Measurements from ENCODE around the gene LYPD6B.

DNA sequence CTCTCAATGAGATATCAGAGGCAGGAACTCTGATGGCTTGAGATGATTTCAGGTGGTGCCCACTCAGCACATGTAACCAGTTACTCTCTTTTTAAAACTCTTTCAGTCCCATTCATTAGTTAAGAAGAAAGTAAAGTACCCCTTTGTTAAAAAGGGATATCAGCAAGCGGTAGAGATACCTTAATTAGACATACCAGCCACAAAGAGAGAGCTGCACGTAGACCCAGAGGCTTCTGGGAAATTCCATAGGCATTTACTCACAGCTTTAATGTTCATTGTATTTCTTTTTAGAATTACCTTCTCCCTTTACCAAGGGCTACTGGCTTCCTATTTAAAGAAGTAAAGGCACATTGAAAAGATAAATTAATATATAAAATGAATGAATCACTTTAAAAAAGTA lies 63.3 kb downstream of the LYPD6B start:
- TF ChIP-seq, protein P1, sequence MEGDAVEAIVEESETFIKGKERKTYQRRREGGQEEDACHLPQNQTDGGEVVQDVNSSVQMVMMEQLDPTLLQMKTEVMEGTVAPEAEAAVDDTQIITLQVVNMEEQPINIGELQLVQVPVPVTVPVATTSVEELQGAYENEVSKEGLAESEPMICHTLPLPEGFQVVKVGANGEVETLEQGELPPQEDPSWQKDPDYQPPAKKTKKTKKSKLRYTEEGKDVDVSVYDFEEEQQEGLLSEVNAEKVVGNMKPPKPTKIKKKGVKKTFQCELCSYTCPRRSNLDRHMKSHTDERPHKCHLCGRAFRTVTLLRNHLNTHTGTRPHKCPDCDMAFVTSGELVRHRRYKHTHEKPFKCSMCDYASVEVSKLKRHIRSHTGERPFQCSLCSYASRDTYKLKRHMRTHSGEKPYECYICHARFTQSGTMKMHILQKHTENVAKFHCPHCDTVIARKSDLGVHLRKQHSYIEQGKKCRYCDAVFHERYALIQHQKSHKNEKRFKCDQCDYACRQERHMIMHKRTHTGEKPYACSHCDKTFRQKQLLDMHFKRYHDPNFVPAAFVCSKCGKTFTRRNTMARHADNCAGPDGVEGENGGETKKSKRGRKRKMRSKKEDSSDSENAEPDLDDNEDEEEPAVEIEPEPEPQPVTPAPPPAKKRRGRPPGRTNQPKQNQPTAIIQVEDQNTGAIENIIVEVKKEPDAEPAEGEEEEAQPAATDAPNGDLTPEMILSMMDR (IDR thresholded peaks at IDR 0.05): no peak
- no peak for TF ChIP-seq POLR2A (IDR thresholded peaks at IDR 0.05)

Measured in lower leg skin (tissue), 3 donors.